ENCODE results near the gene INPP5E.
A peak's percentile ranks its signal among the peaks of the same experiment; 100 is the strongest.
"Not testable (repeated sequence)": the region's sequence is repeated elsewhere in the genome, so short reads cannot be mapped to it uniquely, and the experiment has no call there.

Gene INPP5E

DNA sequence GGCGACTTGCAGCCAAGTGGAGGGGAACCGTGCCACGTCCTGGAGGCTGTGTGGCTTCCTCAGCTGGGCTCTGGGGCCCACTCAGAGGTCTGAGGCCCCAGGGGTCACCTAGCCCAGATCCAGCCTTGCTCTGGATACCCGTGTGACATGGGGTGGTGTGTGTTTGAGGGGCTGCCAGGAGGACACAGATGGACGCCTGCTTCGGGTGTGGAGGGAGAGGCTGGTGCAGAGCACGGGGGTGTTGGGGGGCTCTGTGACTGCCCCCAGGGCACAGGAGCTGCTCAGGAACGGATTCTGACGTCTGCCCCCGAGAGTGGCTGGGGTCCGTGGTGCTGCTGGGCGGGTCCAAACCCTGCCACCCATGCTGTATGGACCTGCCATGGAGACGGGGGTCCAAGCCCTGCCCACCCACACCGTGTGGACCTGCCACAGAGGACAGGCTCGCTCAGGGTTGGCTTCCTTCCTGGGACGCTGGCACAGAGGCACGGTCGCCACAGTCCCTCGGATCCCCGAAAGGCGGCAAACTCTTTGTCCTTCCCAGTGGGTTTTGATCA is 10.5 kb downstream of the INPP5E start:
- no peak for DNase-seq

DNA sequence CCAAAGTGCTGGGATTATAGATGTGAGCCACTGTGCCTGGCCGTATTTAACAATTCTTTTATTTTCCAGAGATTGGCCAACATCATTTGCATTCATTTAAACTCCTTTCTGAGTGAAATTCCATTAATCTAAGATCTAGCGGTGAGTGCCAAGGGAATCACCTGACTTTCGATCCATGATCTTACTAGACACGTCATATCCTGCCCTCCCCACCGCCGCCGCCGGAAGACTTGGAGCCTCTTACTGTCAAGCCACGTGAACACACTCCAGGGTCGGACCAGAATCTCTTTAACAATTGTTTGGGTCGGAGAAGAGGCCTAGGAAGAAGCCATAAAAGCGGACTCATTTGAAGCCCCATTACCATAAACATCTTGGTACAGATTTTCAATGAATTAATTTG is 12.9 kb downstream of the INPP5E start:
- no peak for DNase-seq

DNA sequence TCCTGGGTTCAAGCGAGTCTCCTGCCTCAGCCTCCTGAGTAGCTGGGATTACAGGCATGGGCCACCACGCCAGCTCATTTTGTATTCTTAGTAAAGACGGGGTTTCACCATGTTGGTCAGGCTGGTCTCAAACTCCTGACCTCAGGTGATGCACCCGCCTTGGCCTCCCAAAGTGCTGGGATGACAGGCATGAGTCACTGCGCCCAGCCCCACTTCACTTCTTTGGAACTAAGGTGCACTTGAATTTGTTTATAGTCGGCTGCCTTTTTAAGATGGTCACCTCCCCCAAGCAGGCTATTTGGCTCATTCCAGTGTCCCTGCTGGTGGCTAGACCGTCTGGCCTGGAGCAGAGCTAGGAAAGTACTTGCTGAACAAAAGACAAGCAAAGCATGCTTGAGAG is 14.3 kb downstream of the INPP5E start:
- DNase-seq: not testable (repeated sequence)

DNA sequence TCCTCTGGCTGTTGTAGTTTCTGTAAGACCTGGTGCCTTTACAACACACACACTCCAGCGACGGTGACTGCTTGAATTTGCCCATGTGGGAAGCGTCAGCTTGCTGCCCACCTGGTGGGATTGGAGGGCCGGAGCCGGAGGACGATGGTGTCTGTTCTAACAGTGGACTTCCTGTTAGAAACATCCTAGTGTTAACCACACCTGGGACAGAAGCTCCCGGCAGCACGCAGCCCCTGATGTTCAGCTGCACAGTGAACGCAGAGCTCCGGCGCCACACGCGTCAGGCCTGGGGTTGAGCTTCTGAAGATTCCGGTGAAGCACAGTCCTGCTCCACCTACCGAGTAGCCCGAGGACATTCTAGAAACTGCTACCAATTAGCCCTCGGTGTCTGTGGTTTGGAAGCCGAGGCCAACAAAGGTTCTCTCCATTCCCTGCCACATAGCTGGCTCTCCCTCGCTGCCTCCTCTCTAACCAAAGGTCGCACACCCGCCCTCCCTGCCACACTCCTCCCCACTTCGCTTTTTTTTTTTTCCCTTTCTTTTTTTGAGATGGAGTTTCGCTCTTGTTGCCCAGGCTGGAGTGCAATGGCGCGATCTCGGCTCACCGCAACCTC is 14.8 kb downstream of the INPP5E start:
- DNase-seq: no peak

DNA sequence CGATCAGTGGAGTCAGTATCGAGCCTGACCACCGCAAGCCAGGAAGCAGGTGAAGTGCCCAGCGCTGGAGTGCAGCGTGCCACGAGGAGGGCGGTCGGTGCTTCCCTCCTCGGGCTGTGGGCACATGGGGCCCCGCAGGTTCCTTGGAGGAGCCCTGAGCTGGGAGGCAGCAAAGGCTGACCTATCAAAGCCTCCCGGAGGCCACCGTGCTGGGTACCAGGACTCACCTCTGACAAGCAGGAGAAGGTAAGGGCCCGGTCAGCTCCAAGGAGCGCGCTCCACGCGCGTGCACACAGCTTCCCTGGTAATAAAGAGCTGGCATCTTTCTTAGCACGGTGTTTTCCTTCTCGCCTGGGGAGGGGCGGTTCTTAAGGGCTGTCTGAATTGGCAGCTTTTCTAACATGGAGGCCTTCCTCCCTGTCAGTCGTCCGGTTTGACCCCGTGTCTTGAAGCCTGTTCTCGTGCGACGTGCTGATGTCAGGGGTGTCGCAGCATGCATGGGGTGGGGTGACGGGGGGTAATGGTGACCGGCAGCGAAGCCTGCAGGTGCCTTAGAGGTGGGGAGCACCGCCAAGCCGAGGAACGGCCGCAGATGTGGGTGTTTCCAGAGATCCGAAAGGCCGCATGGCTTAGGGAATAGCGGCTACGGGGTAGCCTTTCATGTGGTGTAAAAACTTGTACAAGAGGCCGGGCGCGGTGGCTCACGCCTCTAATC is 16.1 kb downstream of the INPP5E start:
- DNase-seq: no peak

DNA sequence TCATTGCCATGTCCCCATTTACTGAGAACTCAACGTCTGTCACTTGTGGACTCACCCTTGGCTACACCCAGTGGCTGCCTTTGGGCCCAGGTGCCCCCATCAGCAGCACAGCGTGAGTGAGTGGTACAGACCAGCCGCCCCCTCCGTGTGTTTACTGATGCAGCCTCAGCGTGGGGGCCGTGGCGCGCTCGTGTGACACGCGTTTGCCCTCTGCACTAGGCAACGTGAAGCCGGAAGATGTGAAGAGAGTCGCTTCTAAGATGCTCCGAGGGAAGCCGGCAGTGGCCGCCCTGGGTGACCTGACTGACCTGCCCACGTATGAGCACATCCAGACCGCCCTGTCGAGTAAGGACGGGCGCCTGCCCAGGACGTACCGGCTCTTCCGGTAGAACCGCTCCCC is 16.8 kb downstream of the INPP5E start:
- no peak for DNase-seq

DNA sequence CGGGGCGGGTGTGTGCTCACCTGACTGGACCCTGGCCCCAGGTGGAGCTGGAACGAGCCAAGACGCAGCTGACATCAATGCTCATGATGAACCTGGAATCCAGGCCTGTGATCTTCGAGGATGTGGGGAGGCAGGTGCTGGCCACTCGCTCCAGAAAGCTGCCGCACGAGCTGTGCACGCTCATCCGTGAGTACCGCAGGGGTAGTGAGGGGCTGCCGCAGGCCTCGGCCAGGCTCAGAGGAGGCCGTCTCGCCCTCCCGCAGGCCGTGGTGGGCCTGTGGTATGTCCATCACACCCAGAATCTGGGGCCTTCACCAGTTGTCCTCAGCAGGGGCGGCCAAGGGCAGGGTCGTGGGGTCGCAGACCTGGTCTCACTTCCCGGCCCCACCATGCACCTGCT is 17.9 kb downstream of the INPP5E start:
- DNase-seq: no peak

DNA sequence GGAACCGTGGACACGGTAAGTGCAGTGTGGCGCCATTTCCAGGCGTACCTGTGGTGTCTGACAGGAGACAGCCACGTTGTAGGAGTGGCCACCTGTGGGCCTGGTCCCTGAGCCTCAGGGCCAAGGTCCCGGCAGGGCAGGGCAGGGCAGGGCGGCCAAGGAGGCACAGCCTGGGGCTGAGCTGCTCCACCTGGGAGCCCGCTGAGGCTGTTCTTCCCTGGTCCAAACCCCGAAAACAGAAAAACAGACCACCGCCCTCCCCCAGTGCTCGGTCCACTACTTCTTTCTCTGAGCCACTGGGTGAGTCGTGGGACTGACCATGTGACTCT is 20.6 kb downstream of the INPP5E start:
- no peak for DNase-seq

DNA sequence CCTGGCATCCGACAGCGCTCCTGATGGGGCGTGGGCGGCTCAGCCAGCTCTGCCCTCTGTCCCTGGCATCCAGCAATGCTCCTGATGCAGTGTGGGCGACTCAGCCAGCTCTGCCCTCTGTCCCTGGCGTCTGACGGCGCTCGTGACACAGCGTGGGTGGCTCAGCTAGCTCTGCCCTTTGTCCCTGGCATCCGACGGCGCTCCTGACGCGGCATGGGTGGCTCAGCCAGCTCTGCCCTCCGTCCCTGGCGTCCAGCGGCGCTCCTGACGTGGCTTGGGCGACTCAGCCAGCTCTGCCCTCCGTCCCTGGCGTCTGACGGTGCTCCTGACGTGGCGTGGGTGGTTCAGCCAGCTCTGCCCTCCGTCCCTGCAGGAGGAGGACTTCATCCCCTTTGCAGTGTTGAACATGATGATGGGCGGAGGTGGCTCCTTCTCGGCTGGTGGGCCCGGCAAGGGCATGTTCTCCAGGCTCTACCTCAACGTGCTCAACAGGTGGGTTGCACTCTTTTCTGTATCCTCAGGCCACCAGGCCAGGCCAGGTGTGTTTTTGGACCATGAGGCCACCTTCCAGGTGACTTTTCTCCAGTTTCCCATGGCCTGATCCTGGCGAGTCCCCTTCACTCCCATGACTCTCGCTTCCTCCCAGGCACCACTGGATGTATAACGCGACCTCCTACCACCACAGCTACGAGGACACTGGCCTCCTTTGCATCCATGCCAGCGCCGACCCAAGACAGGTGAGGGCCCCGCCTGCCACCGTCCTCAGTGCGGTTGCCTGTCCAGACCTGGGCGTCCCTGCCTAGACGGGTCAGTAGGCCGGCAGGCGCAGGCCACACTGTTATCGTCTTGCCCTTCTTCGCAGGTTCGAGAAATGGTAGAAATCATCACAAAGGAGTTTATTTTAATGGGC is 21.2 kb downstream of the INPP5E start:
- no peak for DNase-seq

DNA sequence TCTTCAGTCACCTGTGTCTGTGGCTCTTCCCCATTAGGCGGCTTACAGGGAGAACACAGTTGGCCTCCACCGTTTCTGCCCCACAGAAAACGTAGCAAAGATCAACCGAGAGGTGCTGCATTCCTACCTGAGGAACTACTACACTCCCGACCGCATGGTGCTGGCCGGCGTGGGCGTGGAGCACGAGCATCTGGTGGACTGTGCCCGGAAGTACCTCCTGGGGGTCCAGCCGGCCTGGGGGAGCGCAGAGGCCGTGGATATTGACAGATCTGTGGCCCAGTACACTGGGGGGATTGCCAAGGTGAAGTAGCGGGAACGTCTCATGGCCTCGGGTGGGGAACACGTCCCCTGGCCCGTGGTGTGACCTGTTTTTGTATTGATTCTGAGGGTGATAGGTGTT is 22.7 kb downstream of the INPP5E start:
- DNase-seq: no peak

DNA sequence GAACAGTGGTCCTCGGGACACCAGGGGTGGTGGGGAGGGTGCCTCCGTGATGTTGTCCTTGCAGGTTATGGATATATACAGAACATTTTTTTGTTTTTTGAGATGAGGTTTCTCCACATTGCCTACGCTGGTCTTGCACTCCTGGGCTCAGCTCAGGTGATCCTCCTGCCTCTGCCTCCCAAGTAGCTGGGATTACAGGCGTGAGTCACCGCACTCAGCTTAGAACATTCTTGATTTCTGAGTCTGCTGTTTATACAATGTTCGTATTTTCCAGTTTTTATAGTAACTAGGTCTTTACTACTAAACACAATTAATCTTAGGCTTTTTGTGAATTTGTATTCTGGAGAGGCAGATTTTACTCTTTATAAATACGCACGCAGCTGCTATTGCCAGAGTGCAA is 23.2 kb downstream of the INPP5E start:
- DNase-seq: no peak

DNA sequence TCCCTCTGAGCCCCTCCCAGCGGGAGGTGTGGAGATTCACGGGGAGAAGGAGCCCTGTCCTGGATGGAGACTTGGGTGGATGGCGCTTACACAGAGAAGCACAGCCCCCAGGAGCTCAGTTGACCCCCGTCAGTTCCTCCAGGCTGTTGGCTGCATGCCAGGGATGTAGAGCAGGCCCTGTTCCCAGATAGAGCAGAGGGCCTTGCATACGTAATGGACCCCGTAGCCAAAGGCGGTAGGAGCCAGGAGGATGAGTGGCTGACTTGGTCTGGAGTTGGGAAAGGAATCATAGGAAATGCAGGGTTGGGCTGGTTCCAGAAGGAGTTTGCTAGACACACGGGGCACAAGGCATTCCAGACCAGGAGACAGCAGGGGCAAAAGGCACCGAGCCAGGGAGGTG is 26.7 kb downstream of the INPP5E start:
- no peak for DNase-seq

DNA sequence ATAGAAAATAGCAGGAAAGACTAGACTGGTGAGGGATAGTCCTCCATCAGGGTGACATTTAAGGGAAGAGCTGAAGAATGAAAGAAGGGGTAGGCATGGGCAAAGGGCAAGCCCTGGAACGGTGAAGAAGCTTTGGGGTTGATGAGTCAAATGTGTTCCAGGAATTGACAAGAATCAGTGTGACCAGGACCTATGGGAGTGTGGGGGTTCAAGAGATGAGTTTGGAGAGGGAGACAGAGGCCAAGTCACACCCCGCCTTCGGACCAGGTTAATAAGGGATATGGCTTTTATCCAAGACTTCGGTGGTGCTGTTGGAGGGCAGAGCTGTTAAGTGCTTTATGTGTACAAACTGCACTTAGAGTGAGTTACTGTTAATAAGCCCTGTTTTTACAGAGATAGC is 28.3 kb downstream of the INPP5E start:
- DNase-seq: no peak

DNA sequence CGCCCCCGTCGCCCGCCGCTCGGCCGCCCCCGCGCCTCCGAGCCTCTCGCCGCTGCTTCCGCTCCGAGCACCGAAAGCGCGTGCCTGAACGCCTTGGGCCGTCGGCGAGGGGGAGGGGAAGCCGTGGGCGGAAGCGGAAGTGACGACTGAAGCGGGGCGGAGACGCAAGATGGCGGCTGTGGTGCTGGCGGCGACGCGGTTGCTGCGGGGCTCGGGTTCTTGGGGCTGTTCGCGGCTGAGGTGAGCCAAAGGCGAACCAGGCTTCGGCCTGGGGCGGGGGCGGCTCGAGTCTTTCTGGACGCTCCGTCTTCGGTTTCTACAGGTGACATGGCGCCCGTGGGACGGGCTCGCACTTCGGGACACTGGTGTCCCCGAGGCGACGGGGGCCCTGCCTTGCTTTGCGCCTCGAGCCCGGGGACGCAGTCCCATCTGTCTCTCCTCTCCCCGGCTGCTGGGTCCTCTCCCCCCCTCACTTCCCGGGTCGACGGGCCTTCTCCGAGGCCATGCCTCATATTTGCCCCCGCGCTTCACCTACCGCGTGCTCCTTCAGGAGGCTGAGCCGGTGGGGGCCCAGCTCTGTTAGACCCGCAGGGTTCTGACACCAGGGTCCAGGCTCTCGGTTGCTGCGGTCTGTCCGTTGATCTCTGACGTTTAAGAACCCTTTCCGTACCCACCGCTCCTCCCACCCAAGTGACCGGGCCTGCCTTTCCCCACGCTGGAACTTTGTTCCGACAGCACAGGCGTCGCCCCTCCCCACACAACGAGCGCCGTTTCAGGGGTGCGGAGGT is 29.0 kb downstream of the INPP5E start, which contains the start of the genes ENTR1 and PMPCA:
Gene ENTR1, minus strand, starts transcription at position 115 of the 788 bp plus-strand sequence. CDS start 217 bp downstream, outside the sequence.
Gene PMPCA, plus strand, starts transcription at position 159 of the 788 bp plus-strand sequence. Its CDS starts 11 bp downstream, at position 170.
- DNase-seq: peak; percentile 91

DNA sequence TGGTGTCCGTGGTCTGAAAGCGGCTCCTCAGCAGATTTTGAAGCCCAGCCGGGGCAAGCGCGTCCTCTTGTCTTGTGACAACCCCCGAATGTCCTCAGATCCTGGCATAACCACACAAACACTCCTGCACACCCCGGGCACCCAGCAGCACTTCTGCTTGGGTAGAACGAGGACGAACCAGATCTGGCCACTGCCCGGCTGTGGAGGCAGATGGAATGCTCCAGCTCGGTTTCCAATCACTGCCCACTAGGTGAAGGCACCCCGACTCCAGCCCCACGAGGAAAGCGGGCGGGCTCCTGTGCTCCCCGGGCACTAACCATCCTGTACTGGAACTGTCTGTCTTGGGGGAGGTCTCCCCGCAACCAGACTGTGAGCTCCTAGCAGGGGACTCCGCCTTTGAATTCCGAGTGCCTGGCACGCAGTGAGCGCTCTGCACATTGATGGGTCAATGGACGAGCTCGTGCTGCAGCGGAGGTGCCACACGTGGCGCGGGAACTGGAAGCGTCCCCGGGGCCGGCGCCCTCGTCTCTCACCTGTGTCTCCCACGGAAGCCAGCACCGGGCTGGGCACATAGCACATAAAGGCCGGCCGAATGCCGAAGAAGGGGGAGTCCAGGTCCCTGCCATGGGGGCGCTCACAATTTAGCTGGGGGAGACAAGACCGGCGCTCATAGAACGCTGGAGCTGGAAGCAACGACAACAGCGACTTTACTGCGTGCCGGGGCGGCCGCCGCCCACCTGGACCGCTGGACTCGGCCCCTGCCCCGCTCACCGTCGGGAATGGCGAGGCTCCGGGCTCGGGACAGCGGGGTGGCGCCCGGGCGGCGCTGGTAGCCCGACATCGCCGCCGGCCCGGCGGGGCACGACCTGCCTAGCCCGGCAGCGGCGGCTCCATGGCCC is 29.8 kb downstream of the INPP5E start:
- peak; percentile 16 for DNase-seq

DNA sequence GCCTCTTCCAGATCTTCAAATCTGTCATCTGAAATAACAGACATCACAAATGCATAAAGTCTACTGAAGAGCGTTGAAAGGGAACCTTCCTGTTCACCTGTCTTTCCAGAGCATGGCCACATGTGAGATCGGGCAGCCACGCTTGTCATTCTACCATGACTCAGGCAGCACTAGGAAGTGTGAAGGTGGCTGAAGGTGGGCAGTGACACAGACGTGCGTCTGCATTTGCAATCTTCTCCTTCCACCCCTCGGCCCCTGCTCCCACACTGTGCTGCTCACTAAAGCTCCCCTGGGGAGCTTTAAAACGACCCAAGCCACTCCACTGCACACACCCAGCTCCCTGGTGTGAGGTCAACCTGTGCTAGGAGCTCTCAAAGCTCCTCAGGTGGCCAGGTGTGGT is 31.7 kb downstream of the INPP5E start:
- DNase-seq: no peak

DNA sequence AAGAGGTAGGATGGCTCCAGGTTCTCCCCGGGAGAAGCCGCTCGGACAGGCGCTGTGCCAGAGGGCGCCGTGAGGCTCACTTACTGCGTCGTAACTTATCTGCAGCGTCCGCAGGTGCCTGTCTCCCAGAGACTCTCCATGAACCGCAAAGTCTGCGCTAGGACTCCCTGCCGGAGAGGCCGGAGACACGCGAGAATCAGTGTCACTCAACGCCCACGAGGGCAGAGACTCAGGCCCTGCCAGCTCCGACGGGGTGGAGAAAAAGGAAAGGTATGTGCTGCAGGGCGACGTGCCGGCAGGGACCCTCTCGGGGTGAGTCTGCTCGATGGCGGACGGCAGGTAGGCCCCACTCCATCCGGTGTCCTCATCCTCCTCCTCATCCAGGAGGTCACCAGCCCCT is 32.6 kb downstream of the INPP5E start:
- DNase-seq: not testable (repeated sequence)

DNA sequence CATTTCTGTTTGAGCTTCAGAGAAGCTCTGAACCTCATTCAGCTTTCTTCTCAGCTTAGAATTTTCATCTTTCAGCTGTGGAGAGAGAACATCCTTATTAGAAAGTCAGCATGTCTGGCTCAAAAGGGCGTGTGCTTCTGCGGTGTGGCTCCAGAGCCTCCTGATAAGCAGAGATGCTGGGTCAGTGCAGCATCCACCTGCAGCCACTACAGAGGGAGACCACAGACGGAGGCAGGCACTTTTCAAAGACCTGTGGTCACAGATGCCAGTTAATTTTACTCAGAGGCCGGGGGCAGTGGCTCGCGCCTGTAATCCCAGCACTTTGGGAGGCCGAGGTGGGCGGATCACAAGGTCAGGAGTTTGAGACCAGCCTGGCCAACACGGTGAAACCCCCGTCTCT is 33.7 kb downstream of the INPP5E start:
- DNase-seq: not testable (repeated sequence)

DNA sequence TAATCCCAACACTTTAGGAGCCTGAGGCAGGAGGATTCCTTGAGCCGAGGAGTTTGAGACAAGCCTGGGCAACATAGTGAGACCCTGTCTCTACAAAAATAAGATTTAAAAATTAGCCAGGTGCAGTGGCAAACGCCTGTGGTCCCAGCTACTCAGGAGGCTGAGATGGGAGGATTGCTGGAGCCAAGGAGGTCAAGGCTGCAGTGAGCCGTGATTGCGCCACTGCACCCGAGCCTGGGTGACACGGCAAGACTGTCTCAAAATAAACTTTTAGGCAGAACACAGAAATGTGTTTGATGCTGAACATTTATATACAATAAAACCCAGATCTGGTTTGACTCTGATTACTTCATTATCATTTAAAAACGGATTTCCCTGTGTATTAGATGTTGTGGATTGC is 34.2 kb downstream of the INPP5E start:
- DNase-seq: no peak

DNA sequence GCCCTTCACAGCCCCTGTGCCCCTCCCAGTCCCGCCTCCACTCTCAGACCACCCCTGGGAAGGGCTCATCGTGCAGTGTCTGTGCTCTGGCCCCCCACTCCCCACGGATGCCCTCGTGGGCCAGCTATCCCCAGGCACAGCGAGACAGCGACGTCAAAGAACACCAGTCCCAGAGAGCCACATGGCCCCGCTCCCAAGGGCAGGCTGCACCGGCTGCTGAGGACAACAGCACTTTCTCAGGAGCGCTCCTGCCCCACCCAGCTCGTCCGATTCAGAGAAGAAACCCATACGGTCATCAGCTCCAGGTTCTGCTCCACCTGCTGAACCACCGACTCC is 34.9 kb downstream of the INPP5E start:
- DNase-seq: no peak
